ENCODE measurements around the gene FLT4.
"Not testable (repeated sequence)": the region's sequence is repeated elsewhere in the genome, so short reads cannot be mapped to it uniquely, and the experiment has no call there.

FLT4 gene

DNA sequence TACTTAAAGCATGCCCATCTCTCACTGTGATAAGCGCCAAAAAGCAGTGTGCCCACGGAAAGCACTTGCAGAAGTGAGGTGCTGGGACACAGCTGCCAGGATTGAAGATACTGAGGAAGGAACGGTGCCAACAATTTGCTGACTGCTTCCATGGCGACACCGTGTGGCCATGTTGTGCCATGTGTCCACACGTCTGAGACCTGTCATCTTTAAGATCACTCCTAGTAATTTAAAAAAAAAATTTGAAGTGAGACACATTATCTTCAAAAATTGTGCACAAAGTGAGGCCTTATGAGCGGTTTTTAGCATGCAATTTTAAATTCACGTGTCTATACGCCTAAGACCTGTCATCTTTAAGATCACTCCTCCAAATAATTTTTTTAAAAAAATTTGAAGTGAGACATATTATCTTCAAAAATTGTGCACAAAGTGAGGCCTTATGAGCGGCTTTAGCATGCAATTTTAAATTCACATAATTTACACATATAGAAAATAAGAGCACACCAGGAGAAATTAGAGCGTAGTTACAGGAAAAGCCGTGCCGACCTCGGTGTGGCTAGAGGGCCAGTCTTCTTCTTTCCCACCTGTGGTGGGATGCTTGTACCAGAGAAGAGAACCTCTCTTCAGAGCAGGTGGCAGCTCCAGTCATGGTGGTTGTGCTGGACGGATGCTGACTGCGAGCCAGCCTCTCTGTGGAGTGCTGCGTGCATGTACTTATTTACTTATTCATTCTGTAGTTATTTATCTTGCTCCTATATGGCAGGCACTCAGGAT lies 21.4 kb upstream of the FLT4 start:
- in situ Hi-C loops (cut with MboI; ENCODE audit: low sequenced_read_pairs), result no loop called here

DNA sequence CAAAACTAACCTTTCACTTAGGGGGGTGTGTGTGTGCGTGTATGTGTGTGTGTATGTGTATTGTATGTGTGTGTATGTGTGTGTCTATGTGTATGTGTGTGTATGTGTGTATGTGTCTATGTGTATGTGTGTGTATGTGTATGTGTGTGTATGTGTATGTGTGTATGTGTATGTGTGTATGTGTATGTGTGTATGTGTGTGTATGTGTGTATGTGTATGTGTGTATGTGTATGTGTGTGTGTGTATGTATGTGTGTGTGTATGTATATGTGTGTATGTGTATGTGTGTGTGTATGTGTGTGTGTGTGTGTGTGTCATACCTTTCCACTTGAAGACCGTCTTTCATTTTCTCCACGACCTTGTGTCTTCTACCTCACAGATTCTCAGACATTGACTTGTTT lies 20.8 kb upstream of the FLT4 start:
- in situ Hi-C loops (cut with MboI; ENCODE audit: low sequenced_read_pairs), result no loop called here

DNA sequence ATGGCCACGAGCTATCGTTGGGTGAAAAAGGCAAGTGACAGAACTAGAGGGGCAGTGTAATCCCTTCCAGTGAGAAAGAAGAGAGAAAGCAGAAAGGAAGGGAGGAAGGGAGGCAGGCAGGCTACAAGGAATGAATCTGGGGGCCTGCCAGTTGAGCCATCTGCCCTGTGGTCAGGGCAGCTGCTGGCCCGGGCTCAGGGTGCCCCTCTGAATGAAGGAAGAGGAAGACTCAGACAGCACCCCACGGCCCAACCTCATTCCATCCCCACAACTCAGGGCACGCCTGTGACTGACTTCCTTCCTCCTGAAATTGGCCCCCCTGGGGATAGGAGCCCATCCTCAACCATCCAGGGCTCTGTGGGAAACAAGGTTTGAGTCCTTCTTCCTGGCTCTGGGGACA lies 20.3 kb upstream of the FLT4 start:
- in situ Hi-C loops (cut with MboI; ENCODE audit: low sequenced_read_pairs), result no loop called here

DNA sequence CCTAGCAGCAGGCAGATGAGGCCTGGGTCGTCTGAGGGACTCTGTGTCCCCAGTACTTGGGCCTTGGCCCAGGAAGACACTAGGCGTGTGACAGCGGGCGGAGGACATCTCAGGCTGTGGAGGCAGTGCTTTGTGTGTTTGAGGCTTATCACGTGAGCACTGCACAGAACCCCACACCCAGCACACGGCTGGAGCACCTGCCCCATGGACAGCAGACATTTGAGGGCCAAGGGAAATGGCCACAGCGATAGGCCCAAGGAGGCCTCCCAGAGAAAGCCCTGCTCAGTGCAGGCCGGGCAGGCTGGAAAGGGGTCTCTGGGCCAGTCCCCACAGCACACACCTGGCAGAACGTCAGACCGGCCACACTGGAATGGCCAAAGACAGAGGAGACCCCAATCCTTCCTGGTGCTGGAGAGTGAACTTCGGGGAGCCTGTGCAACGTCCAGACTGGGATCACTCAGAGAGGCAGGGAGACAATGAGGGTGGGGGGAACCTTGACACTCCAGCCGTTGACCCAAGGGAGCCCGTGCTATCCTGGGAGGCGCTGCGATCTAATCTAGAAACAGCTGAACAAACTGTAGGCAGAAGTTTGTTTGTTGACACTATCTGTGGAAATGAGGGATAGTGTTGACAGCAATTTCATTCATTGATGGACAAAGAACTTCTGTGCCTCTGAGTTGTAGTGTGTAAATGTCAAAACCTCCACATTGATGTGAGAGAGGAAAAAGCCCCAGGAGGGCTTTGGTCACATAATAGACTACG lies 19.6 kb upstream of the FLT4 start:
- in situ Hi-C loops (cut with MboI; ENCODE audit: low sequenced_read_pairs), result no loop called here

DNA sequence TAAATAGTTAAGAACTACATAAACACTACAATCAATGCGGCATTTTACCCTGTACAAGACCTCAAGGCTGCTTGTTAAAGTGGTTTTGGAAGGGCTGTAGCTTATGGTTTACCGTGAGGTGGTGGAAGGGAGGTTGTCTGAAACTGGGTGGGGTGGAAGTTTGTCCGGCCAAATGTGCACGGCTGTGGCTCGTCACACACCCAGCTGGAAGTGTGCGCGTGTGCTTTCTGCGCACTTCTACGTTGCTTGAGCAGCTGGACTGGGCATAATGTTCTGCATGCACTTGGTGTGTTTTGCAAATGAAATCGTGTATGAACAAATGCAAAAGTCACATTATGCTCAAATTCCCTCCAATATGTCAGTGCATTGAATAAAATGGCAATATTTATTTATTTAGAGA lies 17.4 kb upstream of the FLT4 start:
- in situ Hi-C loops (cut with MboI; ENCODE audit: low sequenced_read_pairs), result no loop called here

DNA sequence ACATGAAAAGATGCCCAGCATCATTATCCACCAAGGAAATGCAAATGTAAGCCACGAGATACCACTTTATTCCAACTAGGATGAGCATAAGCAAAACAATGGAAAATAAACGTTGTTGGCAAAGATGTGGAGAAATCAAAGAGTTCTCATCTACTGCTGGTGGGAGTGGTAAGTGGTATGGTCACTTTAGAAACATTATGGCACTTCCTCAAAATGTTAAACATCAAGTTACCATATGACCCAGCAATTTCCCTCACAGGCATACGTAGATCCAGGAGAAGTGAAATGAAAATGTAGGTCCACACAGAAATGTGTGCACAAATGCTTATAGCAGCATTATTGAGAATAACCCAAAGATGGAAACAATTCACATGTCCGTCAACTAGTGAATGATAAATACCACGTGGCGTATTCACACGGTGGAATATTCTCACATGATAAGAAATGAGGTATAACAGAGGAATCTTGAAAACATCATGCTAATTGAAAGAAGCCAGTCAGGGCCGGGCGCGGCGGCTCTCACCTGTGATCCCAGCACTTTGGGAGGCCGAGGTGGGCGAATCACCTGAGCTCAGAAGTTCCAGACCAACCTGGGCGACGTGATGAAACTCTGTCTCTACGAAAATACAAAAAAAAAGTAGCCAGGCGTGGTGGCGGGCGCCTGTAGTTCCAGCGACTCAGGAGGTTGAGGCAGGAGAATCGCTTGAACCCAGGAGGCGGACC lies 16.4 kb upstream of the FLT4 start:
- in situ Hi-C loops (cut with MboI; ENCODE audit: low sequenced_read_pairs), result no loop called here

DNA sequence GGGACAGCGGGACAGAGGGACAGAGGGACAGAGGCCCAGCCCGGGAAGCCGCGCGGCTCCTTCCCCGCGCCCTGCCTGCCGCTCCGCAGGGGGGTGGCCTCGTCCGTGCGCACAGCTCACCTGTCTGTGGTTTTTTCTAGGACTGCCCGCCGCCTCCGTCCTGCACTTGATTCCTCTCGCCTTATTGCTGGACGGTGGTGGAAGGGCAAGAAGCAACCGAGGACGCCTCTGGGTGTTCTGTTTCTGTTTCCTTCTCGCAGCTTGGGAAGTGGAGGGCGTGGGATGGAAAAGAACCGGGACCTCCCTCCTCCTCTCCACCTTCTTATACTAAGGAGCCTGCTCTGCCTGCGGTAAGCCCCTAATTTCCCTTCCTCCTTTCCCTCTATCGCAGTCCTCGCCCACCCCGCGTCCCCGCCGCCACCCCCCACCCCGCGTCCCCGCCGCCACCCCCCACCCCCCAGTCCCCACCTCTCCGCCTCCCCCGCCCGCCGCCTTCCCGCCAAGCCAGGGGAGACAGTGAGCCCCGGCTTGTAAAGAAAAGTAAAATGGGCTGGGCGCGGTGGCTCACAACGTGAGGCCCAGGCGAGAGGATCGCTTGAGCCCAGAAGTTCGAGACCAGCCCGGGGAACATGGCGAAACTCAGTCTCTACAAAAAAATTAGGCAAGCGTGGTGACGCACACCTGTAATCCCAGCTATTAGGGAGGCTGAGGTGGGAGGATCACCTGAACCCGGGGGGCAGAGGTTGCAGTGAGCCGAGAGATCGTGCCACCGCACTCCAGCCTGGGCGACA lies 9.6 kb upstream of the FLT4 start:
- in situ Hi-C loops (cut with MboI; ENCODE audit: low sequenced_read_pairs), result no loop called here

DNA sequence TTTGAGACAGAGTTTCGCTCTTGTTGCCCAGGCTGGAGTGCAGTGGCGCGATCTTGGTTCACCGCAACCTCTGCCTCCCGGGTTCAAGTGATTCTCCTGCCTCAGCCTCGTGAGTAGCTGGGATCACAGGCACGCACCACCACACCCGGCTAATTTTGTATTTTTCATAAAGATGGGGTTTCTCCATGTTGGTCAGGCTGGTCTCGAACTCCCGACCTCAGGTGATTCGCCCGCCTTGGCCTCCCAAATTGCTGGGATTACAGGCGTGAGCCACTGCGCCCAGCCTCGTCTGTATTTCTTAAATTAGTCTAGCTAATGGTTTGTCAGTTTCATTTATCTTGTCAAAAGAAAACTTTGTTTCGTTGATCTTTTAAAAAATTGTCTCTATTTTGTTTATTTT lies 5.8 kb upstream of the FLT4 start:
- in situ Hi-C loops (cut with MboI; ENCODE audit: low sequenced_read_pairs), result not testable (repeated sequence)

DNA sequence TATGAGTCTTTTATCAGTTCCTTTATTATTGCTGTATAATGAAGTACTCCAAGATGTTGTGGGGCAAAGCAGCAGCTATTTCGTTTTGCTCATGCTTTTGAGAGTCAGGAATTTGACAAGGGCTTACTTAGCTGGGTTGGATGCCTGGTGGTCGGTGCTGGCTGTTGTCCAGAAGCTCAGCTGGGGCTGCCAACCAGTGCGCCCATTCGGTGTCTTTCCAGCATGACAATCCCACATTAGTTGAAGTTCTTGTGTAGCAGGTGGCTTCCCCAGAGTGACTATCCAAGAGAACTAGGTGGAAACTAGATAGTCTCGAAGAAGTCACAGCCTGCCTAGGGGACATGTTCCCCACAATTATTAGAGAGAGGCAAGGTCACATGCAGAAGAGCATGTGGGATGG lies 3.4 kb upstream of the FLT4 start:
- in situ Hi-C loops (cut with MboI; ENCODE audit: low sequenced_read_pairs), result no loop called here

DNA sequence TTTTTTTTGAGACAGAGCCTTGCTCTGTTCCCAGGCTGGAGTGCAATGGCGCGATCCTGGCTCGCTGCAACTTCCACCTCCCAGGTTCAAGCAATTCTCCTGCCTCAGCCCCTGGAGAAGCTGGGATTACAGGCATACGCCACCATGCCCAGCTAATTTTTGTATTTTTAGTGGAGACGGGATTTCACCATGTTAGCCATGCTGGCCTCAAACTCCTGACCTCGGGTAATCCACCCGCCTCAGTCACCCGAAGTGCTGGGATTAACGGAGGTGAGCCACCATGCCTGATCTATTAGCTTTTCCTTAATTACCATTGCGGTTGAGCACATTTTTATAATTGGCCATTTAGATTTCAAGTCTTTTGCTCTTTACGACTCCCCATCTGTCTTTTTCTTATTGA lies 2.9 kb upstream of the FLT4 start:
- in situ Hi-C loops (cut with MboI; ENCODE audit: low sequenced_read_pairs), result no loop called here

DNA sequence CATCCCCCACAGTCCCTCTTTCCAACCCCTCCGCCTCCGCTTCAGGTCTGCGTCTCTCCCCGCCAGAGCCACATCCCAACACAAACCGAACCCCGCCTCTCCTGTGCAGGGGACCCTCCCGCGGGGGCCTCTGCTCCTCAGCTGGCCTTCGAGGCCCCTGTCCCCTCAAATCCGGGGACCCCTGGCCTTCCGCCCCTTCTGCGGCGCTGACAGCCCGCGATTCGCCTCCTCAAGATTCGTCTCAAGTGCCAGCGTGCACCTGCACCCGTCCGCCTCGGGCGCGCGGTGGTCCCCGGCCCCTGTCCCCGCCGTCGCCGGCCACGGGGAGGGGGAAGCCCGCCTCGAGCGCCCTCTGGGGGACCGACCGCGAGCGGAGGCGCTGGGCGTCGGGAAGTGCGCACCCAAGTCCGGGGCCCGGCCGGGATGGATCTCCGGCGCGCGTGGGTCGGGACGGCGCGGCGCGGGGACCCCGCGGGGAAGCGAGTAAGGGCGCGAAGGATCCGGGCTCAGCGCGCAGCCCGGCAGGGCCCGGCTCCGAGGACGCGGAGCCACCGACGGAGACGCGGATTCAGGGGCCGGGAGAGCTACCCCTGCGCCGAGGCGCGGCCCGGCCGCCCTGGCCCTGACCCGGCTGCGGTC lies 623 bp downstream of the FLT4 start:
- in situ Hi-C loops (cut with MboI; ENCODE audit: low sequenced_read_pairs), result no loop called here

DNA sequence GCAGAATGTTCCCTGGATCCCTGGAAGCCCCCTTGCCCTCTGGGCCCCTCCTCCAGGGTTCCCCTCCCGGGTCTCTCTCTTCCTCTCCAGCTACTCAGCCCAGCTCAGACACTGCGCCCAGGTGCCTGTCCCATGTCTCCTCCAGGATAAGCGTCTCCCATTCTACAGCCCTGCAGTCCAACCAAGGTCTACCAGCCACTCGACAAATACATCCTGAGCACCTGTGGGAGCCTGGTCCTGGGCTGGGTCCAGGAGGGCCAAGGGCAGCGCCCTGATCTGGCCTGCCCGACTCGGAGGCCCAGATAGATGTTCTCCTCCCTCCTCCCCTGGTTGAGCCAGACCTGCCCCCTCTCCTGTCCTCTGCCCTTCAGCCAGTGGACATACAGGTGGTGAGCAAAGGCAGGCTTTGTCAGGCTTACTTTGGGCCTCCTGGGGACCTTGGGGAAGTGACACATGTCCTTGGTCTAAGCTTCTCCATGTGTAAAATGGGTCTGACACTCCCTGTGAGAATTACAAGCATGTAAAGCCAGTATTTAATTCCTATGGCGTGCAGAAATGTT lies 1.4 kb downstream of the FLT4 start:
- in situ Hi-C loops (cut with MboI; ENCODE audit: low sequenced_read_pairs), result no loop called here

DNA sequence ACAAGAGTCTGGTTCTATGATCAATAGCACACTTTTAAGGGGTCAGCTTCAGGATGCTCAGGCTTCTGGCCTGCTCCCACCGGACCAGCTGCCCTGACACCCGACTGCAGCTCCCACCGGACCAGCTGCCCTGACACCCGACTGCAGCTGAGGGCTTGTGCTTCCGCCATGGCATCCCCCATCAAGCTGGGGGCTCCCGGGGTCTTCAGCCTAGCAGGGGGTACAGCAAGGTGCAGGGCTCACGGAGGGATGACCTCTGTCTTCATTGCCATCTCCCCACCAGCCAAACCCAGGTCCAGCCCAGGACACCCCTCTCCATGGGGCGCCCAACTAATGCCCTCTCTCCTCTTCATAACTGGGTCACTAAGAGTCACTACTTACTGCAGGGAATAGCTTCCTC lies 1.9 kb downstream of the FLT4 start:
- in situ Hi-C loops (cut with MboI; ENCODE audit: low sequenced_read_pairs), result no loop called here

DNA sequence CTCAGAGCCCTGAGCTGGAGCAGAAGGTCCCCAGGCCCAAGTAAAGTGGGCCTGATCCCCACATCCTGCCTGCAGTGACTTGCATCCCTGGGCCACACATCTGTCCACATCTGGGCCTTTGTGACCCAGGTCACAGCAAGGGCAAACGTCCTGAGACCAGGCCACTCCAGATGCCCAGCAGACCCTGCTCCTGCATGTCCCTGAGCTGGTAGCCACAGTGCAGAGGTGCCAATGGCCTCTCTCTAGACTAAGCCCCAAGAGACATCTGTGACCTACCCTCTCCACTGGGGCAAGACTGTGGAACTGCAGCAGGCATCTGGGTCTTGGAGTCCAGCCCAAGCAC lies 2.5 kb downstream of the FLT4 start:
- in situ Hi-C loops (cut with MboI; ENCODE audit: low sequenced_read_pairs), result no loop called here

DNA sequence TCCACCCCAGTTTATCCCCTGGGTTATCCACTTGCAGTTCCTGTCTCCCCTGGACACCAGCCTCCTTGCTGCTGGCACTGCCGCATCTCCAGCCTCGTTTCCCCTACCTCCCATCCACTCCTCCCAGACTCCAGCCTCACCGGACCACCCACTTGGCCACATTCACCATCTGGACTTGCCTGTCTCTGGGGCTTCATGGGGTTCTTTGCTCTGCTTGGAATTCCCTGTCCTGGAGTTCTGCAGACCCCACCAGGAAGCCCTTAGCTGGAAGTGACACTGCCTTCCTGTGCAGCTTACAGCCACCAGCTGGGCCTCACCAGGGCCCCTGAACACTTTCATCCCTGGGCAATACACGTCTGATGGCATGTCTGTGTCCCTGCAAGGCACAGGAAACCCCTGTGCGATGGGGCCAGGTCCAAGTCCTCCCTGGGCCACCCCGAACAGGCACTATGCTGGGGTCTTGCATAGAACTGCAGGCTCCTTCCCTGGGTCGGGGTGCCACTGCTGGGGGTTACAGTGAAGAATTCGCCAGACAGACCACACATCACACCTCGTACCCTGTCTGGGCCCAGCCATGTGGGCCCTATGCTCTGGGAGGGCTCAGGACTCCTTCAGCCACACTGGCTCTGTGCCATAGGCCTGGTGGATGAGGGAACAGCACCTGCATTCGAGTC lies 3.0 kb downstream of the FLT4 start:
- in situ Hi-C loops (cut with MboI; ENCODE audit: low sequenced_read_pairs), result no loop called here

DNA sequence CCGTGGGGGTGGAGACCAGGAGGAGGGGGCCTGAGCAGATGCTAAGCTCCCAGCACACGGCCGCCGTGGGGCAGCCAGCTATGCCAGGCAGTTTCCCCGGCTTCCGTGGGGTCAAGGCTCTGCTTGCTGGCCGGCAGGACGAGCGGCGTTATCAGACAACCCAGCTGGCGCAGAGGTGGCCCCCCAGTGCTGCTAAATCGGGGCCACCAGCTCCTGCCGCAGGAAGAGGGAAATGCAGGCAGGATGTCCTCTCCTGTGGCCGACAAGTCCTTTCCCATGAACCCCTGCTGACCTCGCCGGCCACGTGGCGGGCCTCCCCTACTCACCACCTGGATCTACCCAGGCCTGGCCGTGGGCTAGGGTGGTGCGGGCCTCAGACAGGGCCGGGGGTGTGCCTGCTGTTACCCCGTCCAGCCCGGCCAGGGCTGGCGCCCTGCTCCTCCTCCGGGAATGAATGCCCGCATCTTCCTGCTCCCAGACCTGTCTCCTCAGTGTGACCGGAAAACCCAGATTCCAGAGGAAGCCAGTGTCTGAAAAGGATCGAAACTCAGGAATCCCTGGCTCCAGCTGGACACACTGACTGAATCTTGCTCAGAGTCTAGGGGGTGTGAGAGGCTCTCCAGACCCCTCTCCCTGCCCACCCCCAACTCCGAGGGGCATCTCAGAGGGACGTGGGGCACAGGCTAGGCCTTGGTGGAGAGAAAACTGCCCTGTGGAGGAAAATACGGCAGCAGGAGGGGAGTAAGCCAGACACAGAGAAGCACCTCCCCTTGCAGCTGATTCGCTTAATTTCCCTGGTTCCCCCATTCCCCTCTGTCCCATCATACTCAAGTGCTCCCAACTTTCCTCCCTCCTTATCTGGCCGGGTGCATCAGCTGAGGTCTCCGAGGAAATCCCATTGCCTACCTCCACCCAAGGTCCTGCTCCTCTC lies 3.9 kb downstream of the FLT4 start:
- in situ Hi-C loops (cut with MboI; ENCODE audit: low sequenced_read_pairs), result no loop called here

DNA sequence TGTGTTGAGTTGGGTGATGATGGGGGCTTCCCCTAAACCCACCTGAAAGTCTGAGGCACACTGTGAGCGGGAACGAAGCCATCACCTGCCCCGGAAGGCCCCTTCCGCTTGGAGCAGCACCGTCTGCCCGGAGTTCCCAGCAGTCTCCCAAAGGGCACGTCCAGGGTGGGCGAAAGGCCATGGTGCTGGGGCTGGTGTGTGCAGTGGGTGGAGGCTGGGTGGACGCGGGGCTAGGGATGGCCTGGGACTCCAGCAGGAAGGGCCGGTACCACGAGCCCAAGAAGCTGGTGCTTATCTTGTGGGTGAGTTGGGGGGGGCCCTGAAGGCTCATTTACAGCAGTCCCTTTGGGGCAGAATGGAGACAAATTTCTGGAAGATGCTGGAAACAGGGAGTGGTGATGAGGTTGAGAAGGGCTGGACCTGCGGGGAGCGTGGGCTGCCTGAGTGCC lies 4.6 kb downstream of the FLT4 start:
- in situ Hi-C loops (cut with MboI; ENCODE audit: low sequenced_read_pairs), result no loop called here

DNA sequence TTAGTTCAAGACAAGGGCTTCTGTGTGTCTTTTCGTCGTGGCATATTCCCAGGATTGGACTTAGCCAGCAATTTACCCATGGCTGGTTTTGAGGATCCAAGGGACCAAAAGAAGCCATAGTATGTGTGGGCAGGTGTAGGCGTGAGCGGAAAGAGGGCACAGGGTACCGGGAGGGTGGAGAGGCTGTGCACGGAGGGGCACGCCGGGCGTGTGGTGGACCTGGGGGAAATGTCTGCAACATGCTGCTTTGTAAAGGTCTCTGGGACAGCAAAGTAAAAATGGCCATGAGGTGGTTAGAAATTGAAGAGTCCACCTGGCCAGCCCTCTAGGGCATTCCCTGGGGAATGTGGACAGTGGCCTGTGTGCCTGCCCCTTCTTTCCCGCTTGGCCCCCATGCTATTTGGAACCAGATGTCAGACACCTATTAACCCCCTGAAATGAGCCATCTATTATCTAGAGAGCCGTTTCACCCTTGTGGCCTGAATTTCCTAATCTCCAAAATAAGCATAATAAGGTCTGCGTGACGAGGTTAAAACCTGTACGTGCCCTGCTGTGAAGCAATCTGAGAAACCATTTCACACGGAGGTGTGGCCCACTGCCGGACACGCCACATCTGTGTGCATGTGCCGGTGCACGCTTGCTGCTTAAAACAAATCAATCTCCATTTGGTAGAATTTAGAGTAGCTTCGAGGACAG lies 5.1 kb downstream of the FLT4 start:
- in situ Hi-C loops (cut with MboI; ENCODE audit: low sequenced_read_pairs), result no loop called here
